Measurements from ENCODE around the gene MATN3. TPM values are rescaled to one million over a fixed set of nuclear protein-coding genes. Genes with fewer than 3 reads are reported as not detected.

The MATN3 gene
- total RNA-seq, 1 donor from 2014 or later: 12.8 TPM

DNA sequence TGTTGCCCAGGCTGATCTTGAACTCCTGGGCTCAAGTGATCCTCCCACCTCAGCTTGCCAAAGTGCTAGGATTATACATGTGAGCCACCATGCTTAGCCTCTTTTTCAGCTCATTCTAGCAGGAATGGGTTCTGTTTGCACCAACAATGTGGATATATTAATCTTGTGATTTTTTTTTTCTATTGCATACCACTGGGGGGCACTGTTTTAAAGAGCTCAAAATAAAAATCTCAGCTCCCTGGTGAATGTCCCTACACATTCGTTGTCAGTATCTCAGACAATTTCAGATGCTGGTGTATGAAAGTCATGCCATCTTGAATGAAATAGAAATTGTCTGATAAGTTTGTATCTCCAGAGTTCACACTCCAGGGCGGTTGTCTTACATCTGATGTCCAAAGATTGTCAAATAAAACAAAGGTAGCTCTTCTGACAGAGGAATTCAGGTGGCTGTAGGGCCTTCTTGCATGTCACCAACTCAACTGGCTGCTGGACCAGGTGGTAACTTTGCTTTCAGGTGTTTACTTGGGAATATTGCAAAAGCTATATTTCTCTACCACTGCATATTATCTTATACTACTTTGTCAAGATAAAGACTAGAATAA lies 3.1 kb upstream of the MATN3 start:
- no peak for DNase-seq (ENCODE audit: extremely low spot score, unreplicated experiment)

DNA sequence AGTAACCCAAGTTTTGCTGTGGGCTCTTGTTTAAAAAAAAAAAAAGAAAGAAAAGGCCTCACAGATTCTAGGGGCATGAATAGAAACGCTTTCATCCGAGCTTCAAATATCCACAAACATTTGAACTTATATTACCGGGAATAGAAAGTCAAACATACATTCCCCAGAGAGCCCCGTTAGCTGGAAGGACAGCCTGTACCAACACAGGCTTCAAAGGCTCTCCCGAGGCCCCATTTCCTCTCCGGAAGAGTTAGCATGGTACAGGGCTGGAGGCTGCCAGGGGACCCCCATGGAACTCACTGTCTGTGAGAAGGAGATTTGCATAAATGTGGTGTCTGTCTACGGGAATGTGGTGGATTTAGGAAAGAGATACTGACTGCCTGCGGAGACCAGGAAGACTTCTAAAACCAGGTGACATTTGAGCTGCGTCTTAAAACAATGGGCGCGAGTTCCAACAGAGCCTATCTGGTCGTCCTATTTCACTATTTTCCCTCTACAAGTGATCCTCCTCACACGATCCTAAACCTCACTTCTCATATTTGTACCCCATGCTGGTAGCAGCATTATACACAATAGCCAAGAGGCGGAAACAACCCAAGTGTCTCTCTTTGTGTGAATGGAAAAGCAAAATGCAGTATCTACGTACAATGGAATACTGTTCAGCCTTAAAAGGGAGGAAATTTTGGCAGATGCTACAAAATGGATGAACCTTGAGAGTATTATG lies 820 bp upstream of the MATN3 start:
- H3K36me3 Mint-ChIP-seq (ENCODE audit: unreplicated experiment): no peaks in the 10 kb centered on the region
- peak overlapping the region; percentile 81 for H3K27ac Mint-ChIP-seq (ENCODE audit: unreplicated experiment)
- H3K9me3 Mint-ChIP-seq (ENCODE audit: unreplicated experiment): peaks cover 12% of the 10 kb centered on the region
- no peaks in the 10 kb centered on the region for H3K27me3 Mint-ChIP-seq (ENCODE audit: unreplicated experiment)
- peak overlapping the region; percentile 76 for H3K4me3 Mint-ChIP-seq (ENCODE audit: unreplicated experiment)
- peaks cover 17% of the 10 kb centered on the region for H3K4me1 Mint-ChIP-seq (ENCODE audit: unreplicated experiment)
- TF ChIP-seq, protein P1, sequence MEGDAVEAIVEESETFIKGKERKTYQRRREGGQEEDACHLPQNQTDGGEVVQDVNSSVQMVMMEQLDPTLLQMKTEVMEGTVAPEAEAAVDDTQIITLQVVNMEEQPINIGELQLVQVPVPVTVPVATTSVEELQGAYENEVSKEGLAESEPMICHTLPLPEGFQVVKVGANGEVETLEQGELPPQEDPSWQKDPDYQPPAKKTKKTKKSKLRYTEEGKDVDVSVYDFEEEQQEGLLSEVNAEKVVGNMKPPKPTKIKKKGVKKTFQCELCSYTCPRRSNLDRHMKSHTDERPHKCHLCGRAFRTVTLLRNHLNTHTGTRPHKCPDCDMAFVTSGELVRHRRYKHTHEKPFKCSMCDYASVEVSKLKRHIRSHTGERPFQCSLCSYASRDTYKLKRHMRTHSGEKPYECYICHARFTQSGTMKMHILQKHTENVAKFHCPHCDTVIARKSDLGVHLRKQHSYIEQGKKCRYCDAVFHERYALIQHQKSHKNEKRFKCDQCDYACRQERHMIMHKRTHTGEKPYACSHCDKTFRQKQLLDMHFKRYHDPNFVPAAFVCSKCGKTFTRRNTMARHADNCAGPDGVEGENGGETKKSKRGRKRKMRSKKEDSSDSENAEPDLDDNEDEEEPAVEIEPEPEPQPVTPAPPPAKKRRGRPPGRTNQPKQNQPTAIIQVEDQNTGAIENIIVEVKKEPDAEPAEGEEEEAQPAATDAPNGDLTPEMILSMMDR (IDR thresholded peaks at IDR 0.05): no peak
- DNase-seq (ENCODE audit: extremely low spot score, unreplicated experiment): no peak

More for the DNA sequence above, 3.1 kb upstream of the MATN3 start:
- TF ChIP-seq, protein P1 (IDR thresholded peaks at IDR 0.05): peak; percentile 69
- H3K9me3 Mint-ChIP-seq (ENCODE audit: unreplicated experiment): peaks cover 14% of the 10 kb centered on the region
- no peaks in the 10 kb centered on the region for H3K36me3 Mint-ChIP-seq (ENCODE audit: unreplicated experiment)
- no peaks in the 10 kb centered on the region for H3K27me3 Mint-ChIP-seq (ENCODE audit: unreplicated experiment)
- no peak overlapping the region for H3K4me3 Mint-ChIP-seq (ENCODE audit: unreplicated experiment)
- peaks cover 17% of the 10 kb centered on the region for H3K4me1 Mint-ChIP-seq (ENCODE audit: unreplicated experiment)
- no peak overlapping the region for H3K27ac Mint-ChIP-seq (ENCODE audit: unreplicated experiment)

DNA sequence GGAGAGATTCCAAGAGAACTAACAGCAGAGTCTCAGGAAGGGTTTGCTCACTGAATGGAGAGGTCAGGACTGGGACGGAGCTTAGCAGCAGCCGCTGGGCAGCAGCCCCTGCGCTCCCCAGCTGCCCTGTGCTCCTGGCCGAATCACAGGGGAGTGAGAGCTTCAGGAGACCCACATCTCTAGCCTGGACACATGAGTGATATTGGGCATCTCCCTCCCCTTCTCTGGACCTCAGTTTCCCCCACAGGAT lies 511 bp downstream of the MATN3 start:
- TF ChIP-seq, protein P1 (IDR thresholded peaks at IDR 0.05): no peak
- peaks cover 12% of the 10 kb centered on the region for H3K9me3 Mint-ChIP-seq (ENCODE audit: unreplicated experiment)
- peak overlapping the region; percentile 59 for H3K4me3 Mint-ChIP-seq (ENCODE audit: unreplicated experiment)
- no peak for DNase-seq (ENCODE audit: extremely low spot score, unreplicated experiment)
- peaks cover 17% of the 10 kb centered on the region for H3K4me1 Mint-ChIP-seq (ENCODE audit: unreplicated experiment)
- H3K27me3 Mint-ChIP-seq (ENCODE audit: unreplicated experiment): no peaks in the 10 kb centered on the region
- H3K27ac Mint-ChIP-seq (ENCODE audit: unreplicated experiment): no peak overlapping the region
- no peaks in the 10 kb centered on the region for H3K36me3 Mint-ChIP-seq (ENCODE audit: unreplicated experiment)

DNA sequence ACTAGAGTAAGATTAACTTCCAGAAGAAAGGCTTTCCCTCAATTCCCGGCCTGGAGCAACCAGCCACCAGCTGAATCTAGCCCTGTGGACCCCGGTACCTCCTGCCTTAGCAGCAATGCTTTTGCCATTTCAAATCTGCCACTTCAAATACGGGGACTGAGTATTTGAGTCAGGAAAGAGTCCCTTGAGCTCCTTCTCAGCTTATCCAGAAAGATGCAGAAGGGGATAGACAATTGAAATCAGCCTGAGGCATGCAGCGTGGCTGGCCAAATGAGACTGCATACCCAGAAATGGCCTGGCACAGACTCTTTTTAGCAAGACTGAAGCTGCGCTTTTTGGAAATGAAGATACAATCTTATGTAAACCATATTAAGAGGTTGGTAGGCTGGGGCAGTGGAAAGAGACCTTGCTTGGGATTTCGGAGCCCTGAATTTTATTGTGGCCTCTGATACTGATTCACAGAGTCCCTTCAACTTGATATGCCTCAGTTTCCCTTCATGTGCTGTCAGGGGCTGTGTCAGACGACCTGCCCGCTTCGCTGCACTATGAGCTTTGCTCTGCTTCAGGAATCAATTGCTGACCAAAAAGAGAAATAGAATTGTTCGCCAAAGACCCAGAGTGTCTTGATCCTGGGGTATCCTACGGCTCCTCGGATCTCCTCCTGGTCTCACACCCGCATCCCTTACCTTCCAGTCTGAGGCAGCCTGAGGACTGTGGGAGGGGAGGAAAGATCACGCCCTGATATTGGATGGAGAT lies 1.0 kb downstream of the MATN3 start:
- DNase-seq (ENCODE audit: extremely low spot score, unreplicated experiment): no peak
- Mint-ChIP-seq H3K27ac (ENCODE audit: unreplicated experiment) (no peak overlapping the region), H3K9me3 (ENCODE audit: unreplicated experiment) (peaks cover 12% of the 10 kb centered on the region), H3K4me3 (ENCODE audit: unreplicated experiment) (peak overlapping the region; percentile 59), H3K27me3 (ENCODE audit: unreplicated experiment) (no peaks in the 10 kb centered on the region), H3K4me1 (ENCODE audit: unreplicated experiment) (peaks cover 17% of the 10 kb centered on the region), H3K36me3 (ENCODE audit: unreplicated experiment) (no peaks in the 10 kb centered on the region)
- TF ChIP-seq, protein P1 (IDR thresholded peaks at IDR 0.05): no peak

DNA sequence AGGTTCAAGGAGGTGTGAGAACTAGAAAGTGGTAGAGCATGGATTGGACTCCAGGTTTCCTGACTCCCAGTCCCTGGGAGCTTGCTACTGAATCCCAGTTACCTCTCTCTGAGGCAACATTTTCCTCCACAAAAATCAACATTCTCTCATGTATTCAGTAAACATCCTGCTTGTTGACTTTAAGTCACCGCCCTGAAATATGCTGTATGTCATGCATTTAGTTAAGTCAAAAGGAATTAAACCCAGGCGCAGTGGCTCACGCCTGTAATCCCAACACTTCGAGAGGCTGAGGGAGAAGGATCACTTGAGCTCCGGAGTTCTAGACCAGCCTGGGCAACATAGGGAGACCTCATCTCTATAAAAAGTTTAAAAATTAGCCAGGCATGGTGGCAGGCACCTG lies 3.8 kb downstream of the MATN3 start:
- Mint-ChIP-seq H3K9me3 (ENCODE audit: unreplicated experiment) (no peaks in the 10 kb centered on the region), H3K27me3 (ENCODE audit: unreplicated experiment) (no peaks in the 10 kb centered on the region), H3K36me3 (ENCODE audit: unreplicated experiment) (no peaks in the 10 kb centered on the region), H3K4me3 (ENCODE audit: unreplicated experiment) (no peak overlapping the region), H3K27ac (ENCODE audit: unreplicated experiment) (no peak overlapping the region), H3K4me1 (ENCODE audit: unreplicated experiment) (peaks cover 18% of the 10 kb centered on the region)
- DNase-seq (ENCODE audit: extremely low spot score, unreplicated experiment): no peak
- TF ChIP-seq, protein P1 (IDR thresholded peaks at IDR 0.05): no peak

Data from osteocyte (in vitro differentiated cells).